Endothelial cell of umbilical vein (primary cell): Measurements from ENCODE around the gene AMBP. TPM values are rescaled to one million over a fixed set of nuclear protein-coding genes. Genes with fewer than 3 reads are reported as not detected.

Source experiments
- BruUV-seq: library from RNA; stranded (reverse); fragments of 400-500 nt; replicated peaks from 2 replicates; lab custom pipeline; 2021; lab: Mats Ljungman, UMichigan
- CTCF ChIA-PET: fragments of 300-600, 350-600 bp; sonication (Branson Sonifier 250); formaldehyde crosslinking; loops from one replicate; lab custom pipeline; 2021; ENCODE audit warnings: antibody characterized with exemption, inconsistent platforms; lab: Charles Lee
- POLR2A ChIA-PET: fragments of 300-600, 350-600 bp; sonication (Branson Sonifier 250); formaldehyde crosslinking; loops from one replicate; lab custom pipeline; 2021; ENCODE audit warnings: antibody characterized with exemption, inconsistent platforms; lab: Charles Lee
- DNase-seq: peaks from one replicate; pipeline ENCODE4 v3.0.0-alpha.2; 2011; ENCODE audit warnings: low read depth, low spot score
- FAIRE-seq: peaks from 2 replicates; lab custom pipeline; 2011; peaks lifted over from hg19 to GRCh38; lab: Jason Lieb, UNC
- H2AFZ ChIP-seq: 2 replicates; pipeline ENCODE4 v1.6.0; 2012; ENCODE audit warnings: low read depth, low read length, control low read depth, inconsistent platforms
- H3K27ac ChIP-seq: 2 replicates; pipeline ENCODE4 v1.5.1; 2011; ENCODE audit warnings: low read depth, mild to moderate bottlenecking, control low read depth, low read length, moderate library complexity; ENCODE audit not compliant: insufficient read depth
- H3K27me3 ChIP-seq, 2 experiments: 2 replicates each; pipeline versions ENCODE4 v1.6.0 to v1.6.1; 2011; ENCODE audit warnings: low read length in 2 of 2, mixed read lengths in 1 of 2; ENCODE audit not compliant: control insufficient read depth in 2 of 2, insufficient read depth in 2 of 2
- H3K36me3 ChIP-seq, 2 experiments: 2 replicates in 1 of 2; 3 replicates in 1 of 2; pipeline ENCODE4 v1.5.1; 2011; ENCODE audit warnings: low read length in 2 of 2, mild to moderate bottlenecking in 1 of 2, moderate library complexity in 1 of 2; ENCODE audit not compliant: control insufficient read depth in 2 of 2, insufficient read depth in 2 of 2; ENCODE audit errors: extremely low read depth in 1 of 2
- H3K4me1 ChIP-seq: 3 replicates; pipeline ENCODE4 v1.5.1; 2011; ENCODE audit warnings: mild to moderate bottlenecking, low read length; ENCODE audit not compliant: control insufficient read depth, insufficient read depth; ENCODE audit errors: extremely low read depth
- H3K4me2 ChIP-seq: 2 replicates; pipeline ENCODE4 v1.6.1; 2011; ENCODE audit warnings: low read length, control low read depth, mixed read lengths; ENCODE audit not compliant: insufficient read depth
- H3K4me3 ChIP-seq, 3 experiments: fragments of 200-600 bp in 1 of 3; sonication (generic), shearing (Covaris generic) in 1 of 3; replicated peaks in 1 of 3; 2 replicates each; pipeline ENCODE4 v1.5.1; 2011 to 2016; ENCODE audit warnings: control low read depth in 3 of 3, low read length in 3 of 3, mild to moderate bottlenecking in 2 of 3, inconsistent platforms in 1 of 3, low read depth in 1 of 3, moderate library complexity in 1 of 3; ENCODE audit not compliant: insufficient read depth in 1 of 3
- H3K79me2 ChIP-seq: 2 replicates; pipeline ENCODE4 v1.6.0; 2012; ENCODE audit warnings: low read length, inconsistent platforms; ENCODE audit not compliant: control insufficient read depth, insufficient read depth
- H3K9ac ChIP-seq: replicated peaks from 2 replicates; pipeline ENCODE3; 2011; ENCODE audit warnings: low read length, control low read depth; ENCODE audit not compliant: insufficient read depth; ENCODE audit errors: extremely low read depth
- H3K9me1 ChIP-seq: replicated peaks from 3 replicates; pipeline ENCODE4 v1.6.0; 2011; ENCODE audit warnings: mild to moderate bottlenecking, low read length; ENCODE audit not compliant: control insufficient read depth, insufficient read depth; ENCODE audit errors: extremely low read depth
- H3K9me3 ChIP-seq: replicated peaks from 2 replicates; pipeline ENCODE4 v1.5.1; 2012; ENCODE audit warnings: low read length, inconsistent platforms; ENCODE audit not compliant: control insufficient read depth, insufficient read depth
- H4K20me1 ChIP-seq: replicated peaks from 2 replicates; pipeline ENCODE3; 2011; ENCODE audit warnings: mild to moderate bottlenecking, low read length; ENCODE audit not compliant: control insufficient read depth, insufficient read depth; ENCODE audit errors: extremely low read depth
- GATA2 ChIP-seq: IDR thresholded peaks from 2 replicates; pipeline ENCODE4 v1.7.0; 2011; ENCODE audit warnings: low read depth, mild to moderate bottlenecking, moderate library complexity, mixed read lengths, low read length; ENCODE audit not compliant: insufficient read length, insufficient read depth
- JUN ChIP-seq: IDR thresholded peaks from 2 replicates; pipeline ENCODE4 v1.6.1; 2011; ENCODE audit warnings: borderline replicate concordance, low read depth; ENCODE audit not compliant: insufficient read length, insufficient read depth
- POLR2A ChIP-seq: IDR thresholded peaks from 2 replicates; pipeline ENCODE4 v1.6.1; 2012; ENCODE audit warnings: low read depth, mild to moderate bottlenecking, control low read depth, low read length
- POLR2AphosphoS5 ChIP-seq: IDR thresholded peaks from 2 replicates; pipeline ENCODE4 v1.6.1; 2012; ENCODE audit warnings: low read depth, mild to moderate bottlenecking, control low read depth, low read length, moderate library complexity; ENCODE audit not compliant: insufficient read depth
- dilution Hi-C: fragments of 300-500 bp; cut with MboI; formaldehyde crosslinking; loops from one replicate; pipeline ENCODE4 v1.15.0; 2019; ENCODE audit warnings: low sequenced_read_pairs; ENCODE audit not compliant: extremely low pct_ligation_motif_present
- intact Hi-C: fragments of 100-400 bp; cut with micrococcal nuclease; formaldehyde crosslinking; loops from one replicate; pipeline ENCODE4 v1.10.0; 2022
- polyA plus RNA-seq, 4 experiments: library from polyadenylated mRNA; depleted of rRNA in 3 of 4; stranded (reverse) in 3 of 4; unstranded in 1 of 4; fragments of >200 nt; gene quantifications; 2 replicates each; pipeline versions ENCODE4 v1.2.1 to v1.2.3, GENCODE V29; 2011 to 2012; ENCODE audit warnings: missing spikeins in 1 of 4
- total RNA-seq: library from RNA; stranded (reverse); gene quantifications from 2 replicates; pipeline ENCODE4 v1.2.3, GENCODE V29; 2021
- TF ChIP-seq, protein P1 (sequence below), 2 donors: IDR thresholded peaks; 1 replicate in 1 of 2; 2 replicates in 1 of 2; pipeline ENCODE4 v1.5.1; 2011; ENCODE audit warnings: low read length in 2 of 2, mild to moderate bottlenecking in 2 of 2, moderate library complexity in 2 of 2, control low read depth in 1 of 2, inconsistent platforms in 1 of 2, low read depth in 1 of 2; ENCODE audit not compliant: insufficient read depth in 1 of 2; ENCODE audit errors: extremely low read depth in 1 of 2
- TF ChIP-seq, protein P2 (sequence below): IDR thresholded peaks from 2 replicates; pipeline ENCODE4 v1.6.1; 2011; ENCODE audit not compliant: insufficient read depth, insufficient read length

AMBP gene
- total and polyA plus RNA-seq, 2 donors (not counting 3 experiments of a cell fraction or from before 2014, with no cell fraction given), result not detected

- Histone ChIP-seq H3K4me1 (no peaks in the 10 kb centered on the region), H2AFZ (no peak overlapping the region), H4K20me1 (no peaks in the 10 kb centered on the region), H3K79me2 (no peaks in the 10 kb centered on the region), H3K4me3 (no peak overlapping the region), H3K9me3 (no peaks in the 10 kb centered on the region), H3K27me3 (no peaks in the 10 kb centered on the region), H3K9ac (no peak overlapping the region), H3K36me3 (peaks cover 29 to 48% of the 10 kb centered on the region in 2 experiments), H3K27ac (no peak overlapping the region), H3K4me2 (no peak overlapping the region), H3K9me1 (no peaks in the 10 kb centered on the region)
- TF ChIP-seq POLR2AphosphoS5 (no peak), JUN (no peak), GATA2 (no peak), POLR2A (no peak)
- TF ChIP-seq, protein P1, sequence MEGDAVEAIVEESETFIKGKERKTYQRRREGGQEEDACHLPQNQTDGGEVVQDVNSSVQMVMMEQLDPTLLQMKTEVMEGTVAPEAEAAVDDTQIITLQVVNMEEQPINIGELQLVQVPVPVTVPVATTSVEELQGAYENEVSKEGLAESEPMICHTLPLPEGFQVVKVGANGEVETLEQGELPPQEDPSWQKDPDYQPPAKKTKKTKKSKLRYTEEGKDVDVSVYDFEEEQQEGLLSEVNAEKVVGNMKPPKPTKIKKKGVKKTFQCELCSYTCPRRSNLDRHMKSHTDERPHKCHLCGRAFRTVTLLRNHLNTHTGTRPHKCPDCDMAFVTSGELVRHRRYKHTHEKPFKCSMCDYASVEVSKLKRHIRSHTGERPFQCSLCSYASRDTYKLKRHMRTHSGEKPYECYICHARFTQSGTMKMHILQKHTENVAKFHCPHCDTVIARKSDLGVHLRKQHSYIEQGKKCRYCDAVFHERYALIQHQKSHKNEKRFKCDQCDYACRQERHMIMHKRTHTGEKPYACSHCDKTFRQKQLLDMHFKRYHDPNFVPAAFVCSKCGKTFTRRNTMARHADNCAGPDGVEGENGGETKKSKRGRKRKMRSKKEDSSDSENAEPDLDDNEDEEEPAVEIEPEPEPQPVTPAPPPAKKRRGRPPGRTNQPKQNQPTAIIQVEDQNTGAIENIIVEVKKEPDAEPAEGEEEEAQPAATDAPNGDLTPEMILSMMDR (IDR thresholded peaks at IDR 0.05; ENCODE audit: extremely low read depth in 1 of 2, insufficient read depth in 1 of 2, low read depth in 1 of 2, low read length in 2 of 2), result no peak
- TF ChIP-seq, protein P2, sequence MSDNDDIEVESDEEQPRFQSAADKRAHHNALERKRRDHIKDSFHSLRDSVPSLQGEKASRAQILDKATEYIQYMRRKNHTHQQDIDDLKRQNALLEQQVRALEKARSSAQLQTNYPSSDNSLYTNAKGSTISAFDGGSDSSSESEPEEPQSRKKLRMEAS, result no peak
- FAIRE-seq, result no peak
- no peak for DNase-seq
- dilution Hi-C loops (no loop called here), intact Hi-C loops (no loop called here)
- ChIA-PET CTCF (interaction anchor here (1.2 to 2.5 kb wide), 4 partner anchors 9 to 301 kb away, joined by 3 to 8 read pairs (median 4); no protein-coding TSS in a partner anchor), POLR2A (no interaction called here)
- no TSS peak for BruUV-seq
Observed at GRCh38 chr9:114037961-114038723, 40.0 kb downstream of the AMBP start.
